ENCODE data around the gene P3H3.
"Not testable (repeated sequence)": the region's sequence is repeated elsewhere in the genome, so short reads cannot be mapped to it uniquely, and the experiment has no call there.

P3H3 gene

GRCh38 chr12:6867413-6868210 is 39.4 kb downstream of the P3H3 start, which contains the start of gene TPI1:
Gene TPI1 (plus strand): TSS chr12:6867531. CDS start chr12:6867567, 36 bp downstream.
- peak; percentile 87 for DNase-seq

- DNase-seq = no peak
Measured at GRCh38 chr12:6868211-6869048, 40.2 kb downstream of the P3H3 start.

- DNase-seq = peak; percentile 91
Measured at GRCh38 chr12:6869049-6870021, 41.1 kb downstream of the P3H3 start.

- DNase-seq = not testable (repeated sequence)
Measured at GRCh38 chr12:6870304-6870703, 42.1 kb downstream of the P3H3 start.

GRCh38 chr12:6871052-6871957 is 43.1 kb downstream of the P3H3 start:
- DNase-seq = peak; percentile 66

GRCh38 chr12:6872073-6873048 is 44.2 kb downstream of the P3H3 start:
- peak; percentile 92 for DNase-seq

GRCh38 chr12:6873094-6874014 is 45.1 kb downstream of the P3H3 start, which contains the start of gene SPSB2:
Gene SPSB2 (minus strand): TSS chr12:6873303. CDS start chr12:6872901, 402 bp downstream.
- DNase-seq = peak; percentile 100

GRCh38 chr12:6874015-6874368 is 45.8 kb downstream of the P3H3 start:
- DNase-seq = not testable (repeated sequence)

GRCh38 chr12:6879824-6880223 is 51.6 kb downstream of the P3H3 start:
- not testable (repeated sequence) for DNase-seq

- no peak for DNase-seq
Measured at GRCh38 chr12:6883252-6883651, 55.0 kb downstream of the P3H3 start.

- no peak for DNase-seq
Measured at GRCh38 chr12:6883683-6884082, 55.5 kb downstream of the P3H3 start.

- DNase-seq = no peak
Measured at GRCh38 chr12:6884539-6884938, 56.3 kb downstream of the P3H3 start.

GRCh38 chr12:6886206-6886999 is 58.2 kb downstream of the P3H3 start:
- not testable (repeated sequence) for DNase-seq

- DNase-seq = no peak
Measured at GRCh38 chr12:6887460-6887859, 59.3 kb downstream of the P3H3 start.

- no peak for DNase-seq
Measured at GRCh38 chr12:6888360-6888759, 60.2 kb downstream of the P3H3 start.

- not testable (repeated sequence) for DNase-seq
Measured at GRCh38 chr12:6888794-6889193, 60.6 kb downstream of the P3H3 start.
